Right cardiac atrium (tissue), 5 donors: ENCODE results near the gene CUTC. TPM values are rescaled to one million over a fixed set of nuclear protein-coding genes. Genes with fewer than 3 reads are reported as not detected.
A peak's percentile ranks its signal among the peaks of the same experiment; 100 is the strongest.

Experiments
- ATAC-seq, 2 donors: fragments of 200-7000 bp; cut with Tn5 transposase; one replicate each; pipeline versions ENCODE4 v1.8.0 to v1.9.1; 2020; ENCODE audit warnings: moderate library complexity in 2 of 2, mild to moderate bottlenecking in 1 of 2
- DNase-seq, 3 donors: peaks; one replicate each; pipeline ENCODE4 v3.0.0-alpha.2; 2020
- H3K27ac ChIP-seq: one replicate; pipeline ENCODE4 v1.5.1; 2013; ENCODE audit warnings: mild to moderate bottlenecking, low read length, control low read depth, moderate library complexity
- H3K27me3 ChIP-seq: one replicate; pipeline ENCODE4 v1.6.1; 2013; ENCODE audit not compliant: control insufficient read depth, insufficient read depth
- H3K4me1 ChIP-seq: one replicate; pipeline ENCODE4 v1.6.1; 2013; ENCODE audit warnings: low read length; ENCODE audit not compliant: control insufficient read depth, insufficient read depth
- H3K4me3 ChIP-seq: one replicate; pipeline ENCODE4 v1.5.1; 2013; ENCODE audit warnings: low read length, control low read depth
- H3K9me3 ChIP-seq: one replicate; pipeline ENCODE4 v1.6.1; 2013; ENCODE audit warnings: low read length; ENCODE audit not compliant: control insufficient read depth
- WGBS: extraction: QIAGEN DNeasy Blood & Tissue Kit; methylation state at CpG from one replicate; pipeline ENCODE4 v1.1.7; 2013; 5-methylcytosine and 5-hydroxymethylcytosine counted together
- intact Hi-C, 4 donors: fragments of 100-400 bp; cut with DNase I; formaldehyde crosslinking; loops; one replicate each; pipeline versions ENCODE4 v1.11.0 to v1.14.0; 2022 to 2023
- polyA plus RNA-seq: library from polyadenylated mRNA; stranded (reverse); fragments of 200-250 nt; gene quantifications from one replicate; pipeline ENCODE4 v1.2.3, GENCODE V29; 2013
- total RNA-seq, 4 donors: library from RNA; stranded (reverse); fragmentation: NEBNext Ultra II Directional; extraction: Animal tissue kit (Norgen Biotek cat#: 25700); gene quantifications; one replicate each; pipeline ENCODE4 v1.2.1, GENCODE V29; 2021
- donor health status: healthy with polysubstance abuse.
- donor health status: DM: no; HTN: yes; CAD: no.
- donor health status: DM: no; HTN: no; CAD: no.
- donor health status: DM: no; HTN: yes; CAD: no; lungs with severe emphysema.
- donor health status: DM: yes; HTN: yes; CAD: no.

Gene CUTC
- total and polyA plus RNA-seq, 5 donors, result 22.6 to 32.3 (median 29.2) TPM

- Histone ChIP-seq H3K4me3 (no peak overlapping the region), H3K4me1 (no peaks in the 10 kb centered on the region), H3K9me3 (no peaks in the 10 kb centered on the region), H3K27me3 (no peaks in the 10 kb centered on the region), H3K27ac (no peak overlapping the region)
- intact Hi-C loops, result no loop called here
- WGBS, result 65% methylated on average over 7 of the region's 7 CpGs
- ATAC-seq (peak in 1 of 2 donors; percentile 25), DNase-seq (peak in 2 of 3 donors; percentile 18 to 42)
These were observed 52.1 kb downstream of the CUTC start for GRCh38 chr10:99784016-99784726.

- H3K27ac ChIP-seq, result no peak overlapping the region
- DNase-seq (no peak), ATAC-seq (no peak)
- H3K9me3 ChIP-seq, result no peaks in the 10 kb centered on the region
- no peaks in the 10 kb centered on the region for H3K4me1 ChIP-seq
- intact Hi-C loops, result no loop called here
- 83% methylated on average over 6 of the region's 6 CpGs for WGBS
- H3K27me3 ChIP-seq, result no peaks in the 10 kb centered on the region
- H3K4me3 ChIP-seq, result no peak overlapping the region
These were observed 52.9 kb downstream of the CUTC start for GRCh38 chr10:99784727-99785441.

DNA sequence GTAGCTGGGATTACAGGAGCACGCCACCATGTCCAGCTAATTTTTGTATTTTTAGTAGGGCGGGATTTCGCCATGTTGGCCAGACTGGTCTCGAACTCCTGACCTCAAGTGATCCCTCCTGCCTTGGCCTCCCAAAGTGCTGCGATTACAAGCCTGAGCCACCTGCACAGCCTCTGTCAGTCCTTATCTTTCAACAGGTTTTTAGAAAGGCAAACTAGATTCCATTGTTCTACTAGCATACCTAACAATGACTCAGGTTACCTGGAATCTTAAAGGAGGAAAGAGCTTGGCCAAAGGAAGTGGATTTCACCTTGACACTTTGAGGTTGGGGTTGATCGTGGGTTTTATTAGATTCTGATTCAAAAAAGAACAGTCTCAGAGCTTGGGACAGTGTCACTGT is 53.6 kb downstream of the CUTC start:
- ATAC-seq, result no peak
- no peak for DNase-seq
- Histone ChIP-seq H3K27ac (no peak overlapping the region), H3K27me3 (no peaks in the 10 kb centered on the region), H3K4me3 (no peak overlapping the region), H3K4me1 (no peaks in the 10 kb centered on the region), H3K9me3 (no peaks in the 10 kb centered on the region)
- intact Hi-C loops, result no loop called here
- 97% methylated on average over 6 of the region's 6 CpGs for WGBS

GRCh38 chr10:99787311-99787710 is 55.3 kb downstream of the CUTC start:
- H3K27ac ChIP-seq, result no peak overlapping the region
- WGBS, result 88% methylated on average over 5 of the region's 5 CpGs
- no peaks in the 10 kb centered on the region for H3K27me3 ChIP-seq
- H3K4me3 ChIP-seq, result no peak overlapping the region
- no peak for ATAC-seq
- intact Hi-C loops, result no loop called here
- DNase-seq, result peak in 1 of 3 donors; percentile 60
- no peaks in the 10 kb centered on the region for H3K9me3 ChIP-seq
- H3K4me1 ChIP-seq, result no peaks in the 10 kb centered on the region

GRCh38 chr10:99787782-99788445 is 55.9 kb downstream of the CUTC start:
- Histone ChIP-seq H3K27me3 (no peaks in the 10 kb centered on the region), H3K27ac (no peak overlapping the region), H3K4me3 (no peak overlapping the region), H3K4me1 (no peaks in the 10 kb centered on the region), H3K9me3 (no peaks in the 10 kb centered on the region)
- ATAC-seq (no peak), DNase-seq (peak in 1 of 3 donors; percentile 30)
- 89% methylated on average over 7 of the region's 7 CpGs for WGBS
- intact Hi-C loops, result no loop called here

DNA sequence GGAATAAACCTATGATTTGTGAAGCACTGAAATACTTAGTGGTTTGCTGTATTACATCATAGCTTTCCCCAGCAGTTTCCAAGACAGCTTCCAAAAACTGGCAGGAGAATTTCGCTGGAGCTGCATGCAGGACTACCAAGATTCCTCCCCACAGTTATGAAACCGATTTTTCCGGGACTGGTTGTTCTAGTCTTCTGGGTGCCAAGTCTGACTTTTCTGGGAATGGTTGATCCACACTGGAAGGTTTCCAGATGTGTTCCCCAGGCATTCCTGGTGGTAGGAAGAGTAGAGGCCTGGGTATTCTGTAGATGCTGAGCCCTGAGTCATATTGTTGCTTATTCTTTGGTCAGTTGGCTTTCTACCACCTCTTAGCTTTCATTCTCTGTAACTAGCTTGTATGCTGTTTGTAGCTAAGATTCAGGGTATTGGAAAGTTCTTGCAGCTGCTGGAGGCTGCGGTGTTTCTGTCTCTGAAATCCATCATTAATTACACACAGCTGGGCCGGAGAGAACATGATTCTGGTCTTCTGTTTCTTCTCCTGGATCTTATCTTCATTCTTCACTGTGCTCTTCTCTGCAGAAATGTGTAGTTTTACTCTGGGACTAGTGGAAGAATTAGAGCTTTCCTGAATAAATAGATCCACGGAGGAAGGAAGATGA is 56.7 kb downstream of the CUTC start:
- Histone ChIP-seq H3K4me1 (no peaks in the 10 kb centered on the region), H3K27me3 (no peaks in the 10 kb centered on the region), H3K27ac (peak overlapping the region; percentile 17), H3K4me3 (no peak overlapping the region), H3K9me3 (no peaks in the 10 kb centered on the region)
- DNase-seq (peak in 2 of 3 donors; percentile 47 to 55), ATAC-seq (peak; percentile 88 to 93)
- intact Hi-C loops, result no loop called here
- WGBS, result 67% methylated on average over 6 of the region's 6 CpGs

- Histone ChIP-seq H3K27ac (no peak overlapping the region), H3K4me3 (no peak overlapping the region), H3K9me3 (no peaks in the 10 kb centered on the region), H3K27me3 (no peaks in the 10 kb centered on the region), H3K4me1 (no peaks in the 10 kb centered on the region)
- intact Hi-C loops, result no loop called here
- DNase-seq, result no peak
- WGBS, result 92% methylated on average over 3 of the region's 3 CpGs
- ATAC-seq, result no peak
These were observed 59.8 kb downstream of the CUTC start for GRCh38 chr10:99791831-99792230.

DNA sequence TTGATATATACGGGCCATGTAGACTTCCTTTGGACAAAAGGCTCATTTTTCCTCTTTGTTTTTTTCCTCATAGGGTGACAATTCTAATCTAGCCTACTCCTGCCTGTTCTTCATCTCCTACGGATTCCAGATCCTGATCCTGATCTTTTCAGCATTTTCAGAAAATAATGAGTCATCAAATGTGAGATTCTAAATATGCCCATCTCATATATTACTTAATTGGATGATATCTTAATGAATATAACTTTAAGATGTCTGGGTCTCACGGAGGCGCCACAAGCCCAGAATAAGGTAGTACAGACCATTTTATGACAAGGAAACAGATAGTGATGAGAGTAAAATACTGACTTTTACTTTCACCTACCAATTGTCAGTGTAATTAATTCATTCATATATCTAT is 61.8 kb downstream of the CUTC start:
- no peak overlapping the region for H3K4me3 ChIP-seq
- H3K27me3 ChIP-seq, result no peaks in the 10 kb centered on the region
- no peaks in the 10 kb centered on the region for H3K9me3 ChIP-seq
- no peaks in the 10 kb centered on the region for H3K4me1 ChIP-seq
- H3K27ac ChIP-seq, result no peak overlapping the region
- ATAC-seq (no peak), DNase-seq (no peak)
- WGBS, result 92% methylated on average over 4 of the region's 4 CpGs
- intact Hi-C loops, result no loop called here

GRCh38 chr10:99796928-99797327 is 64.9 kb downstream of the CUTC start:
- intact Hi-C loops, result no loop called here
- no peaks in the 10 kb centered on the region for H3K9me3 ChIP-seq
- ATAC-seq, result no peak
- H3K27ac ChIP-seq, result no peak overlapping the region
- no peak overlapping the region for H3K4me3 ChIP-seq
- no peaks in the 10 kb centered on the region for H3K4me1 ChIP-seq
- WGBS, result 76% methylated on average over 6 of the region's 6 CpGs
- DNase-seq, result no peak
- no peaks in the 10 kb centered on the region for H3K27me3 ChIP-seq

DNA sequence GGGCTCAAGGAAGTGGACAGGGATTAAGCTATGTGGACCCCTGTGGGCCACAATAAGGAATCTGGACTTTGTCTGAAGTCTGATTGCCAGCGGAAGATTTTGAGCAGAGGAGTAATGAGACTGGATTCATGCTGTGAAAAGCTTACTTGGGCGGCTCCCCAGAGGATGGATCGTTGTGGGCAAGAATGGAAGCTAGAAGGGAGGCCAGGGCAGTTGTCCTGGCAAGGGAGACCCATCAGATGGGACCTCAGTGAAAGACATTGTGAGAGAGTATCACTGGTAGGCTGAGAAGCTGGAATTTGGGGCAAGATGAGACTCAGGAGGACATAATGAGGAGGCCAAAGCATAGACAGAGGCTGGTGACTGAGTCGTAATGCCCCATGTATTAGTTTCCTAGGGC is 66.0 kb downstream of the CUTC start:
- no peaks in the 10 kb centered on the region for H3K27me3 ChIP-seq
- intact Hi-C loops, result no loop called here
- no peak for DNase-seq
- WGBS, result 87% methylated on average over 4 of the region's 4 CpGs
- no peak overlapping the region for H3K4me3 ChIP-seq
- no peaks in the 10 kb centered on the region for H3K4me1 ChIP-seq
- H3K9me3 ChIP-seq, result no peaks in the 10 kb centered on the region
- ATAC-seq, result no peak
- no peak overlapping the region for H3K27ac ChIP-seq

DNA sequence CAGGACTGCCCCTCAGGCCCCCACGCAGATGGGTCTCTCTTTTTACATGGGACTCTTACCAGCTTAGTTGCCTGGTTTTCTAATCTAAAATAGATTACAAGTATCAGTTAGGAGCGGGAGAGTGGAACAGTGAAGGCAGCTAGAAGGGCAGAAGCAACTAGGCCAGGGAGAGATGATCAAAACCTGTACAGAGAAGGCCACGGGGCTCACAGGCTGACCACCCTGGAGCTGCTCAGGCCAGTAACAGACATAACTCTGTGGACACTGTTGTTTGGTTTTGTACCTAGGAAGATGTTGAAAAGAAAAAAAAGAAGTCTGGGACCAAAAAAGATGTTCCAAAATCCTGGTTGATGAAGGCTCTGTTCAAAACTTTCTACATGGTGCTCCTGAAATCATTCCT is 66.9 kb downstream of the CUTC start:
- Histone ChIP-seq H3K9me3 (no peaks in the 10 kb centered on the region), H3K4me3 (no peak overlapping the region), H3K27me3 (no peaks in the 10 kb centered on the region), H3K27ac (no peak overlapping the region), H3K4me1 (no peaks in the 10 kb centered on the region)
- intact Hi-C loops, result no loop called here
- DNase-seq, result no peak
- 71% methylated on average over 3 of the region's 3 CpGs for WGBS
- no peak for ATAC-seq
